Mesodermal cell (in vitro differentiated cells): ENCODE data around the gene WTAP.

Source experiments
- H3K27ac ChIP-seq: 2 replicates; pipeline ENCODE4 v1.7.0; 2013; ENCODE audit warnings: mild to moderate bottlenecking, low read depth, low read length, moderate library complexity; ENCODE audit not compliant: severe bottlenecking
- H3K36me3 ChIP-seq: 2 replicates; pipeline ENCODE4 v1.7.1; 2013; ENCODE audit warnings: mild to moderate bottlenecking, low read length, moderate library complexity; ENCODE audit not compliant: control insufficient read depth, insufficient read depth
- H3K4me1 ChIP-seq: one replicate; pipeline ENCODE4 v1.7.1; 2013; ENCODE audit warnings: mild to moderate bottlenecking, low read length; ENCODE audit not compliant: insufficient read depth, control insufficient read depth, poor library complexity, severe bottlenecking
- H3K4me3 ChIP-seq: 2 replicates; pipeline ENCODE4 v1.7.0; 2013; ENCODE audit warnings: low read length, control low read depth, mild to moderate bottlenecking; ENCODE audit not compliant: insufficient read depth, poor library complexity, severe bottlenecking; ENCODE audit errors: extremely low read depth
- H3K9me3 ChIP-seq: 2 replicates; pipeline ENCODE4 v1.7.1; 2013; ENCODE audit warnings: mild to moderate bottlenecking, low read length, moderate library complexity; ENCODE audit not compliant: control insufficient read depth
- WGBS, 2 experiments: methylation state at CpG; one replicate each; pipeline ENCODE4 v1.1.5; 2013; ENCODE audit warnings: missing lambda C conversion rate in 2 of 2; ENCODE audit not compliant: insufficient coverage in 2 of 2; 5-methylcytosine and 5-hydroxymethylcytosine counted together

WTAP gene

GRCh38 chr6:159805440-159806020 lies 78.2 kb downstream of the WTAP start:
- H3K4me3 ChIP-seq: no peak overlapping the region

More at GRCh38 chr6:159805440-159806020, 78.2 kb downstream of the WTAP start:
- Histone ChIP-seq H3K27ac (no peak overlapping the region), H3K36me3 (no peaks in the 10 kb centered on the region), H3K9me3 (no peaks in the 10 kb centered on the region), H3K4me1 (peaks cover 6% of the 10 kb centered on the region)
- WGBS, 2 experiments: 89 to 93% methylated on average over 4 to 5 of the region's 6 CpGs
